Liver (tissue), 9 donors: ENCODE measurements around the gene TBL2. TPM values are rescaled to one million over a fixed set of nuclear protein-coding genes. Genes with fewer than 3 reads are reported as not detected.
"Not testable (repeated sequence)": the region's sequence is repeated elsewhere in the genome, so short reads cannot be mapped to it uniquely, and the experiment has no call there.

Experiments
- DNase-seq: peaks from one replicate; pipeline ENCODE4 v3.0.0-alpha.2; 2017; ENCODE audit warnings: low spot score
- H3K27ac ChIP-seq, 2 donors: one replicate each; pipeline ENCODE4 v1.7.0; 2013; ENCODE audit warnings: inconsistent platforms in 2 of 2, low read length in 2 of 2, control low read depth in 1 of 2, low read depth in 1 of 2, mild to moderate bottlenecking in 1 of 2
- H3K27me3 ChIP-seq, 4 donors: one replicate each; pipeline versions ENCODE4 v1.6.1 to v1.7.0; 2013; ENCODE audit warnings: low read length in 3 of 4, inconsistent platforms in 1 of 4, mild to moderate bottlenecking in 1 of 4, moderate library complexity in 1 of 4; ENCODE audit not compliant: control insufficient read depth in 4 of 4, insufficient read depth in 4 of 4
- H3K36me3 ChIP-seq, 4 donors: one replicate each; pipeline versions ENCODE4 v1.6.1 to v1.7.0; 2013; ENCODE audit warnings: low read length in 3 of 4, mild to moderate bottlenecking in 3 of 4, low read depth in 1 of 4, moderate library complexity in 1 of 4; ENCODE audit not compliant: control insufficient read depth in 4 of 4, insufficient read depth in 3 of 4
- H3K4me1 ChIP-seq, 4 donors: one replicate each; pipeline versions ENCODE4 v1.6.1 to v1.7.0; 2013; ENCODE audit warnings: low read length in 3 of 4, mild to moderate bottlenecking in 3 of 4, moderate library complexity in 1 of 4; ENCODE audit not compliant: control insufficient read depth in 4 of 4, insufficient read depth in 4 of 4
- H3K4me3 ChIP-seq, 3 donors: one replicate each; pipeline versions ENCODE4 v1.6.1 to v1.7.0; 2013; ENCODE audit warnings: low read length in 3 of 3, control low read depth in 1 of 3, low read depth in 1 of 3, mild to moderate bottlenecking in 1 of 3
- H3K9ac ChIP-seq, 2 donors: one replicate each; pipeline ENCODE4 v1.7.0; 2013; ENCODE audit warnings: low read length in 2 of 2, mild to moderate bottlenecking in 2 of 2, moderate library complexity in 2 of 2, control low read depth in 1 of 2, low read depth in 1 of 2
- H3K9me3 ChIP-seq, 4 donors: one replicate each; pipeline versions ENCODE4 v1.6.1 to v1.7.0; 2013; ENCODE audit warnings: low read length in 3 of 4; ENCODE audit not compliant: control insufficient read depth in 4 of 4
- ATF3 ChIP-seq: IDR thresholded peaks from 2 replicates; pipeline ENCODE4 v1.6.1; 2016; ENCODE audit warnings: antibody characterized with exemption
- CTCF ChIP-seq: fragments of 150-350 bp; IDR thresholded peaks from 2 replicates; pipeline ENCODE4 v1.5.1; 2017; ENCODE audit warnings: improper control_type of control experiment, low read depth, low read length; ENCODE audit not compliant: missing input control
- EGR1 ChIP-seq, 2 donors: IDR thresholded peaks; 2 replicates each; pipeline ENCODE4 v1.6.1; 2016 to 2018; ENCODE audit warnings: antibody characterized with exemption in 2 of 2, low read depth in 2 of 2
- FOXA1 ChIP-seq: IDR thresholded peaks from 2 replicates; pipeline ENCODE4 v1.6.1; 2016; ENCODE audit warnings: antibody characterized with exemption
- FOXA2 ChIP-seq: IDR thresholded peaks from 2 replicates; pipeline ENCODE4 v1.6.1; 2016; ENCODE audit warnings: antibody characterized with exemption
- GABPA ChIP-seq, 2 donors: IDR thresholded peaks in 1 of 2; conservative IDR thresholded peaks in 1 of 2; 2 replicates each; pipeline ENCODE4 v1.6.1; 2016; ENCODE audit warnings: antibody characterized with exemption in 2 of 2, mild to moderate bottlenecking in 1 of 2, moderate library complexity in 1 of 2
- HNF4A ChIP-seq, 2 donors: conservative IDR thresholded peaks; 2 replicates each; pipeline ENCODE4 v1.6.1; 2016; ENCODE audit warnings: antibody characterized with exemption in 2 of 2, mild to moderate bottlenecking in 2 of 2
- HNF4G ChIP-seq: IDR thresholded peaks from 2 replicates; pipeline ENCODE4 v1.6.1; 2016; ENCODE audit warnings: antibody characterized with exemption
- JUND ChIP-seq, 2 donors: IDR thresholded peaks; 2 replicates each; pipeline ENCODE4 v1.6.1; 2016; ENCODE audit warnings: antibody characterized with exemption in 2 of 2
- MAX ChIP-seq: IDR thresholded peaks from 2 replicates; pipeline ENCODE4 v1.6.1; 2016; ENCODE audit warnings: antibody characterized with exemption
- NR2F2 ChIP-seq: IDR thresholded peaks from 2 replicates; pipeline ENCODE4 v1.6.1; 2016; ENCODE audit warnings: antibody characterized with exemption
- RAD21 ChIP-seq, 2 donors: IDR thresholded peaks; 2 replicates each; pipeline ENCODE4 v1.6.1; 2016; ENCODE audit warnings: antibody characterized with exemption in 2 of 2, mild to moderate bottlenecking in 2 of 2
- RXRA ChIP-seq, 2 donors: IDR thresholded peaks; 2 replicates each; pipeline ENCODE4 v1.6.1; 2017 to 2018; ENCODE audit warnings: antibody characterized with exemption in 2 of 2, mild to moderate bottlenecking in 1 of 2
- TAF1 ChIP-seq: conservative IDR thresholded peaks from 2 replicates; pipeline ENCODE4 v1.6.1; 2016; ENCODE audit warnings: antibody characterized with exemption, mild to moderate bottlenecking
- ZBTB33 ChIP-seq: IDR thresholded peaks from 2 replicates; pipeline ENCODE4 v1.6.1; 2016; ENCODE audit warnings: antibody characterized with exemption
- WGBS: extraction: QIAGEN DNeasy Blood & Tissue Kit; methylation state at CpG from one replicate; pipeline ENCODE4 v1.1.7; 2013; 5-methylcytosine and 5-hydroxymethylcytosine counted together
- polyA plus RNA-seq, 2 donors: library from polyadenylated mRNA; stranded (reverse) in 1 of 2; unstranded in 1 of 2; fragments of 200-250 nt in 1 of 2; fragments of >200 nt in 1 of 2; fragmentation: Nextera tagmentation in 1 of 2; extraction: Ambion mirVana in 1 of 2; gene quantifications; one replicate each; pipeline versions ENCODE4 v1.2.1 to v1.2.3, GENCODE V29; 2013 to 2015
- total RNA-seq, 2 donors: library from RNA; depleted of rRNA; stranded (reverse); fragments of >200 nt; gene quantifications; one replicate each; pipeline ENCODE4 v1.2.3, GENCODE V29; 2014
- donor health status: healthy.
- donor health status: healthy.
- donor health status: healthy.
- donor health status: healthy.
- donor health status: healthy.

The TBL2 gene
- total and polyA plus RNA-seq, 4 donors = 10.9 to 36.6 (median 19.0) TPM

- H3K4me3 ChIP-seq = no peak overlapping the region
- H3K9ac ChIP-seq = no peak overlapping the region
- H3K36me3 ChIP-seq = peaks cover 7 to 21% (median 13%) of the 10 kb centered on the region in 4 donors
- no peak overlapping the region for H3K27ac ChIP-seq
- H3K27me3 ChIP-seq = no peaks in the 10 kb centered on the region
- H3K9me3 ChIP-seq = no peaks in the 10 kb centered on the region
- H3K4me1 ChIP-seq = peaks cover 0 to 8% (median 0%) of the 10 kb centered on the region in 4 donors
- TF ChIP-seq MAX (no peak), RAD21 (IDR thresholded peaks at IDR 0.05) (no peak), FOXA1 (no peak), GABPA (IDR thresholded peaks at IDR 0.05 in 1 of 2, conservative IDR thresholded peaks at IDR 0.05 in 1 of 2) (no peak), EGR1 (IDR thresholded peaks at IDR 0.05; ENCODE audit: low read depth in 2 of 2) (no peak), TAF1 (no peak), ATF3 (no peak), ZBTB33 (no peak), NR2F2 (no peak), RXRA (IDR thresholded peaks at IDR 0.05) (no peak), HNF4A (conservative IDR thresholded peaks at IDR 0.05) (no peak)
- 88% methylated on average over 4 of the region's 4 CpGs for WGBS
- DNase-seq = no peak
These were observed 11.2 kb downstream of the TBL2 start for GRCh38 chr7:73567140-73567539.

- Histone ChIP-seq H3K9ac (peak overlapping the region; percentile 64 to 65), H3K4me3 (peak overlapping the region; percentile 45 to 68 (median 63)), H3K27ac (peak overlapping the region in 1 of 2 donors; percentile 30), H3K36me3 (peaks cover 7 to 19% (median 13%) of the 10 kb centered on the region in 4 donors)
- H3K27me3 ChIP-seq, H3K4me1 ChIP-seq, DNase-seq, H3K9me3 ChIP-seq: not testable (repeated sequence)
These were observed 11.9 kb downstream of the TBL2 start for GRCh38 chr7:73566431-73566830.

- TF ChIP-seq ATF3 = no peak
- no peak for TF ChIP-seq HNF4G
- TF ChIP-seq HNF4A (conservative IDR thresholded peaks at IDR 0.05) = no peak
- no peak for TF ChIP-seq JUND (IDR thresholded peaks at IDR 0.05)
- no peak for TF ChIP-seq ZBTB33
- TF ChIP-seq RXRA (IDR thresholded peaks at IDR 0.05) = no peak
- TF ChIP-seq TAF1 = no peak
- no peak for TF ChIP-seq FOXA2
- TF ChIP-seq FOXA1 = no peak
- no peak for TF ChIP-seq CTCF
- no peak for TF ChIP-seq MAX
- H3K9ac ChIP-seq = peak overlapping the region; percentile 64 to 65
- WGBS = 29% methylated on average over 7 of the region's 7 CpGs
- no peaks in the 10 kb centered on the region for H3K9me3 ChIP-seq
- peaks cover 0 to 8% (median 0%) of the 10 kb centered on the region in 4 donors for H3K4me1 ChIP-seq
- H3K36me3 ChIP-seq = peaks cover 3 to 15% (median 9%) of the 10 kb centered on the region in 4 donors
- H3K4me3 ChIP-seq = peak overlapping the region; percentile 45 to 68 (median 63)
- H3K27me3 ChIP-seq = no peaks in the 10 kb centered on the region
- DNase-seq = no peak
- peak overlapping the region in 1 of 2 donors; percentile 30 for H3K27ac ChIP-seq
These were observed 12.6 kb downstream of the TBL2 start for GRCh38 chr7:73565675-73566340.
